ENCODE measurements around the gene MAPKBP1.

The MAPKBP1 gene

GRCh38 chr15:41853831-41854230, 79.5 kb downstream of the MAPKBP1 start:
- H3K4me2 ChIP-seq (ENCODE audit: low read length), result no peak overlapping the region
- H3K4me3 ChIP-seq (ENCODE audit: low read length), result no peak overlapping the region
- no peaks in the 10 kb centered on the region for H3K4me1 ChIP-seq (ENCODE audit: control insufficient read depth, insufficient read depth, low read length)
- peaks cover 40% of the 10 kb centered on the region for H3K27me3 ChIP-seq (ENCODE audit: control insufficient read depth, insufficient read depth, low read length)
- H3K36me3 ChIP-seq (ENCODE audit: insufficient read depth, low read length), result no peaks in the 10 kb centered on the region
- no peaks in the 10 kb centered on the region for H3K9me3 ChIP-seq (replicated peaks; ENCODE audit: low read length)
- no peak overlapping the region for H3K9ac ChIP-seq (ENCODE audit: low read depth, low read length)

GRCh38 chr15:41854443-41854842, 80.2 kb downstream of the MAPKBP1 start:
- Histone ChIP-seq H3K27me3 (ENCODE audit: control insufficient read depth, insufficient read depth, low read length) (peaks cover 40% of the 10 kb centered on the region), H3K36me3 (ENCODE audit: insufficient read depth, low read length) (no peaks in the 10 kb centered on the region), H3K9ac (ENCODE audit: low read depth, low read length) (no peak overlapping the region), H3K4me2 (ENCODE audit: low read length) (no peak overlapping the region), H3K4me3 (ENCODE audit: low read length) (no peak overlapping the region), H3K9me3 (replicated peaks; ENCODE audit: low read length) (no peaks in the 10 kb centered on the region), H3K4me1 (ENCODE audit: control insufficient read depth, insufficient read depth, low read length) (no peaks in the 10 kb centered on the region)

- Histone ChIP-seq H3K4me2 (ENCODE audit: low read length) (no peak overlapping the region), H3K4me3 (ENCODE audit: low read length) (no peak overlapping the region), H3K9ac (ENCODE audit: low read depth, low read length) (no peak overlapping the region), H3K36me3 (ENCODE audit: insufficient read depth, low read length) (no peaks in the 10 kb centered on the region), H3K4me1 (ENCODE audit: control insufficient read depth, insufficient read depth, low read length) (no peaks in the 10 kb centered on the region), H3K27me3 (ENCODE audit: control insufficient read depth, insufficient read depth, low read length) (peaks cover 36% of the 10 kb centered on the region), H3K9me3 (replicated peaks; ENCODE audit: low read length) (no peaks in the 10 kb centered on the region)
Measured at GRCh38 chr15:41855261-41855961, 81.1 kb downstream of the MAPKBP1 start.

GRCh38 chr15:41856262-41856661, 82.0 kb downstream of the MAPKBP1 start:
- Histone ChIP-seq H3K4me2 (ENCODE audit: low read length) (no peak overlapping the region), H3K4me3 (ENCODE audit: low read length) (no peak overlapping the region), H3K27me3 (ENCODE audit: control insufficient read depth, insufficient read depth, low read length) (peaks cover 28% of the 10 kb centered on the region), H3K4me1 (ENCODE audit: control insufficient read depth, insufficient read depth, low read length) (no peaks in the 10 kb centered on the region), H3K36me3 (ENCODE audit: insufficient read depth, low read length) (no peaks in the 10 kb centered on the region), H3K9me3 (replicated peaks; ENCODE audit: low read length) (no peaks in the 10 kb centered on the region), H3K9ac (ENCODE audit: low read depth, low read length) (no peak overlapping the region)

- Histone ChIP-seq H3K4me3 (ENCODE audit: low read length) (no peak overlapping the region), H3K9ac (ENCODE audit: low read depth, low read length) (no peak overlapping the region), H3K4me1 (ENCODE audit: control insufficient read depth, insufficient read depth, low read length) (no peaks in the 10 kb centered on the region), H3K36me3 (ENCODE audit: insufficient read depth, low read length) (no peaks in the 10 kb centered on the region), H3K27me3 (ENCODE audit: control insufficient read depth, insufficient read depth, low read length) (peaks cover 30% of the 10 kb centered on the region), H3K9me3 (replicated peaks; ENCODE audit: low read length) (no peaks in the 10 kb centered on the region), H3K4me2 (ENCODE audit: low read length) (no peak overlapping the region)
Measured at GRCh38 chr15:41856716-41857115, 82.4 kb downstream of the MAPKBP1 start.

GRCh38 chr15:41857316-41857715, 83.0 kb downstream of the MAPKBP1 start:
- no peaks in the 10 kb centered on the region for H3K36me3 ChIP-seq (ENCODE audit: insufficient read depth, low read length)
- no peak overlapping the region for H3K4me2 ChIP-seq (ENCODE audit: low read length)
- H3K27me3 ChIP-seq (ENCODE audit: control insufficient read depth, insufficient read depth, low read length), result peaks cover 26% of the 10 kb centered on the region
- no peaks in the 10 kb centered on the region for H3K4me1 ChIP-seq (ENCODE audit: control insufficient read depth, insufficient read depth, low read length)
- H3K9ac ChIP-seq (ENCODE audit: low read depth, low read length), result no peak overlapping the region
- no peaks in the 10 kb centered on the region for H3K9me3 ChIP-seq (replicated peaks; ENCODE audit: low read length)
- H3K4me3 ChIP-seq (ENCODE audit: low read length), result no peak overlapping the region

- H3K27me3 ChIP-seq (ENCODE audit: control insufficient read depth, insufficient read depth, low read length), result peaks cover 20% of the 10 kb centered on the region
- H3K9ac ChIP-seq (ENCODE audit: low read depth, low read length), result no peak overlapping the region
Measured at GRCh38 chr15:41858756-41859155, 84.5 kb downstream of the MAPKBP1 start.

GRCh38 chr15:41860049-41860828, 86.0 kb downstream of the MAPKBP1 start:
- Histone ChIP-seq H3K4me3 (ENCODE audit: low read length) (no peak overlapping the region), H3K4me2 (ENCODE audit: low read length) (no peak overlapping the region), H3K27me3 (ENCODE audit: control insufficient read depth, insufficient read depth, low read length) (peaks cover 17% of the 10 kb centered on the region), H3K9me3 (replicated peaks; ENCODE audit: low read length) (no peaks in the 10 kb centered on the region), H3K36me3 (ENCODE audit: insufficient read depth, low read length) (no peaks in the 10 kb centered on the region), H3K4me1 (ENCODE audit: control insufficient read depth, insufficient read depth, low read length) (no peaks in the 10 kb centered on the region), H3K9ac (ENCODE audit: low read depth, low read length) (no peak overlapping the region)

More at GRCh38 chr15:41858756-41859155, 84.5 kb downstream of the MAPKBP1 start:
- Histone ChIP-seq H3K4me3 (ENCODE audit: low read length) (no peak overlapping the region), H3K4me1 (ENCODE audit: control insufficient read depth, insufficient read depth, low read length) (no peaks in the 10 kb centered on the region), H3K9me3 (replicated peaks; ENCODE audit: low read length) (no peaks in the 10 kb centered on the region), H3K36me3 (ENCODE audit: insufficient read depth, low read length) (no peaks in the 10 kb centered on the region), H3K4me2 (ENCODE audit: low read length) (no peak overlapping the region)

- no peaks in the 10 kb centered on the region for H3K9me3 ChIP-seq (replicated peaks; ENCODE audit: low read length)
- no peak overlapping the region for H3K4me3 ChIP-seq (ENCODE audit: low read length)
- no peaks in the 10 kb centered on the region for H3K36me3 ChIP-seq (ENCODE audit: insufficient read depth, low read length)
- peaks cover 13% of the 10 kb centered on the region for H3K27me3 ChIP-seq (ENCODE audit: control insufficient read depth, insufficient read depth, low read length)
- no peak overlapping the region for H3K4me2 ChIP-seq (ENCODE audit: low read length)
- no peaks in the 10 kb centered on the region for H3K4me1 ChIP-seq (ENCODE audit: control insufficient read depth, insufficient read depth, low read length)
- no peak overlapping the region for H3K9ac ChIP-seq (ENCODE audit: low read depth, low read length)
Measured at GRCh38 chr15:41861736-41862356, 87.6 kb downstream of the MAPKBP1 start.

GRCh38 chr15:41862515-41863116, 88.3 kb downstream of the MAPKBP1 start:
- Histone ChIP-seq H3K4me2 (ENCODE audit: low read length) (no peak overlapping the region), H3K27me3 (ENCODE audit: control insufficient read depth, insufficient read depth, low read length) (peaks cover 13% of the 10 kb centered on the region), H3K4me1 (ENCODE audit: control insufficient read depth, insufficient read depth, low read length) (no peaks in the 10 kb centered on the region), H3K9ac (ENCODE audit: low read depth, low read length) (no peak overlapping the region), H3K36me3 (ENCODE audit: insufficient read depth, low read length) (no peaks in the 10 kb centered on the region), H3K4me3 (ENCODE audit: low read length) (no peak overlapping the region), H3K9me3 (replicated peaks; ENCODE audit: low read length) (no peaks in the 10 kb centered on the region)

- Histone ChIP-seq H3K9ac (ENCODE audit: low read depth, low read length) (no peak overlapping the region), H3K27me3 (ENCODE audit: control insufficient read depth, insufficient read depth, low read length) (peaks cover 10% of the 10 kb centered on the region), H3K36me3 (ENCODE audit: insufficient read depth, low read length) (no peaks in the 10 kb centered on the region), H3K9me3 (replicated peaks; ENCODE audit: low read length) (no peaks in the 10 kb centered on the region), H3K4me3 (ENCODE audit: low read length) (no peak overlapping the region), H3K4me1 (ENCODE audit: control insufficient read depth, insufficient read depth, low read length) (peaks cover 8% of the 10 kb centered on the region), H3K4me2 (ENCODE audit: low read length) (no peak overlapping the region)
Measured at GRCh38 chr15:41865490-41866055, 91.3 kb downstream of the MAPKBP1 start.
